ENCODE results near the gene SLC7A5. TPM values are rescaled to one million over a fixed set of nuclear protein-coding genes. Genes with fewer than 3 reads are reported as not detected.

Gene SLC7A5
- total and polyA plus RNA-seq, 2 donors (not counting 3 experiments of a cell fraction or from before 2014, with no cell fraction given), result 14.1 to 29.2 TPM

DNA sequence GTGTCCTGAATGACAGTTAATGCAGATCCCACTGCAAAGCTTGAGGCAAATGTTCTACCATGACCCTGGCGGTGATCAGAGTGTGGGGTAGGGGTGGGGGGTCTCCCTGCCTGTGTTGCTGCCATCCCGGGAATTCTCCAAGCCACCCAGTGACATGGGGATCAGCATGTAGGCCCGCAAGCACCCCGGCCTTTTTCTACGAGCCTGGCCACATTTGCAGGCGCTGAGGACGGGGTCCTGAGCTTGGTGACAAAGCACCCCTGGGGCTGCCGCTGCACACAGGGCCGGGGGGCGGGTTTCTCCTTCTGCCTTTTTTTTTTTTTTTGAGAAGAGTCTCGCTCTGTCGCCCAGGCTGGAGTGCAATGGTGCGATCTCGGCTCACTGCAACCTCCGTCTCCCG lies 35.8 kb downstream of the SLC7A5 start:
- no peaks in the 10 kb centered on the region for H3K9me3 ChIP-seq (replicated peaks; ENCODE audit: control insufficient read depth, insufficient read depth, low read length)
- no TSS peak for BruUV-seq (replicated peaks)
- no peaks in the 10 kb centered on the region for H3K27me3 ChIP-seq (ENCODE audit: control insufficient read depth in 2 of 2, insufficient read depth in 2 of 2, low read length in 2 of 2)
- no peaks in the 10 kb centered on the region for H3K79me2 ChIP-seq (ENCODE audit: control insufficient read depth, insufficient read depth, low read length)
- H2AFZ ChIP-seq (ENCODE audit: low read depth, low read length), result no peak overlapping the region
- TF ChIP-seq CTCF (IDR thresholded peaks at IDR 0.05; ENCODE audit: extremely low read depth in 1 of 2, insufficient read depth in 1 of 2, low read depth in 1 of 2, low read length in 2 of 2) (no peak), FOS (IDR thresholded peaks at IDR 0.05; ENCODE audit: borderline replicate concordance, insufficient read depth, low read length) (no peak), MYC (IDR thresholded peaks at IDR 0.05; ENCODE audit: low read depth, low read length) (no peak), EZH2 (IDR thresholded peaks at IDR 0.05; ENCODE audit: borderline replicate concordance, low read depth, low read length, severe bottlenecking) (no peak), GATA2 (IDR thresholded peaks at IDR 0.05; ENCODE audit: insufficient read depth, insufficient read length, low read depth, low read length) (no peak), POLR2A (IDR thresholded peaks at IDR 0.05; ENCODE audit: low read depth, low read length) (no peak), JUN (IDR thresholded peaks at IDR 0.05; ENCODE audit: borderline replicate concordance, insufficient read depth, insufficient read length, low read depth) (no peak), POLR2AphosphoS5 (IDR thresholded peaks at IDR 0.05; ENCODE audit: insufficient read depth, low read depth, low read length) (no peak)
- TF ChIP-seq, protein P1, sequence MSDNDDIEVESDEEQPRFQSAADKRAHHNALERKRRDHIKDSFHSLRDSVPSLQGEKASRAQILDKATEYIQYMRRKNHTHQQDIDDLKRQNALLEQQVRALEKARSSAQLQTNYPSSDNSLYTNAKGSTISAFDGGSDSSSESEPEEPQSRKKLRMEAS (IDR thresholded peaks at IDR 0.05; ENCODE audit: insufficient read depth, insufficient read length), result no peak
- intact Hi-C loops (cut with micrococcal nuclease) (no loop called here), dilution Hi-C loops (cut with MboI; ENCODE audit: extremely low pct_ligation_motif_present, low sequenced_read_pairs) (no loop called here)
- H3K4me2 ChIP-seq (ENCODE audit: insufficient read depth, low read length), result no peak overlapping the region
- no peak overlapping the region for H3K4me3 ChIP-seq (replicated peaks in 1 of 3; ENCODE audit: insufficient read depth in 1 of 3, low read depth in 1 of 3, low read length in 3 of 3)
- peaks cover 21% of the 10 kb centered on the region for H3K4me1 ChIP-seq (ENCODE audit: control insufficient read depth, extremely low read depth, insufficient read depth, low read length)
- POLR2A ChIA-PET, result interaction anchor here (0.6 to 0.7 kb wide), 2 partner anchors 27 to 54 kb away, joined by 3 to 6 read pairs; no protein-coding TSS in a partner anchor
- H3K27ac ChIP-seq (ENCODE audit: insufficient read depth, low read depth, low read length), result no peak overlapping the region
- CTCF ChIA-PET, result interaction anchor here (1.1 to 10.5 kb wide), 3 partner anchors 12 to 64 kb away, joined by 3 to 177 read pairs (median 4); no protein-coding TSS in a partner anchor
- no peaks in the 10 kb centered on the region for H3K9me1 ChIP-seq (replicated peaks; ENCODE audit: control insufficient read depth, extremely low read depth, insufficient read depth, low read length)
- no peak for DNase-seq (ENCODE audit: low read depth, low spot score)
- peaks cover 3 to 10% of the 10 kb centered on the region in 2 experiments for H3K36me3 ChIP-seq (ENCODE audit: control insufficient read depth in 2 of 2, extremely low read depth in 1 of 2, insufficient read depth in 2 of 2, low read length in 2 of 2)
- no peak for FAIRE-seq
- no peaks in the 10 kb centered on the region for H4K20me1 ChIP-seq (replicated peaks; ENCODE audit: control insufficient read depth, extremely low read depth, insufficient read depth, low read length)
- H3K9ac ChIP-seq (replicated peaks; ENCODE audit: extremely low read depth, insufficient read depth, low read length), result no peak overlapping the region
